ENCODE results near the gene SCAND1. TPM values are rescaled to one million over a fixed set of nuclear protein-coding genes. Genes with fewer than 3 reads are reported as not detected.

The SCAND1 gene
- total and polyA plus RNA-seq, 2 donors (not counting 1 experiment from before 2014, with no cell fraction given), result 8.3 to 44.3 TPM

DNA sequence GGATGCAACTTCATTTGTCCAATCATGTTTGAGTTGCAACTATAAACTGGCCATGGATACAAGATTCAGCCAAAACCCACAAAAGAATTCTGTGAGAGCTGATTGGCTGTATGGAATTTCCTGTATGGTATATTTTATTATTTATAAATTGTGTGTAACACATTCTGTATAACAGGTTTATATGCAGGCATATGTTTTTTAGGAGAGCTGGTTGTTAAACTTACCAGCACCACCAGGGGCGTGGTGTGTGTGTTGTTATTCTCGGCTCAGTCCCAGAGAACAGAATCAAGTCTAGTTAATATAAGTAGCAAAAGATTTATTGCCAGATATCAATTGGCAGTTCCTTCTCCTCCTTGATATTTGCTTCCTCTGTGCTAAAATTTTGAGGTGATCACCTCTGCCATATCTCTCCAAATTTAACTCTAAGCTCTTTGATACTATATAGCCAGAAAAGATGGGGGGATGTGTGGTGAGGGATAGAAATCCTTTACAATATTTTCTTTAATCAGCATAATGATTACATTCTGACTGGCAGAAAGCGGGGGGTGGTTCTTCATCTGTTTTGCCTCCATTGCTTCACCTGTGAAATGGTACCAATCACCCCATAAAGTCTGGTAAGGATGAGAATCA, 37.0 kb upstream of the SCAND1 start:
- Histone ChIP-seq H3K4me2 (ENCODE audit: extremely low read depth, insufficient read depth, low read length) (no peak overlapping the region), H3K79me2 (ENCODE audit: control insufficient read depth, insufficient read depth, low read length) (no peaks in the 10 kb centered on the region), H3K4me3 (replicated peaks in 1 of 4; ENCODE audit: control extremely low read depth in 1 of 4, insufficient read depth in 1 of 4, low read depth in 3 of 4, low read length in 4 of 4) (no peak overlapping the region), H3K9me3 (ENCODE audit: control insufficient read depth, insufficient read depth, low read depth, low read length) (no peaks in the 10 kb centered on the region), H4K20me1 (ENCODE audit: control insufficient read depth, extremely low read depth, insufficient read depth, low read length) (no peaks in the 10 kb centered on the region), H3K27me3 (ENCODE audit: control insufficient read depth, insufficient read depth, low read length) (no peaks in the 10 kb centered on the region), H3K9ac (ENCODE audit: insufficient read depth, low read length) (no peak overlapping the region), H3K4me1 (ENCODE audit: control insufficient read depth, extremely low read depth, insufficient read depth, low read length) (no peaks in the 10 kb centered on the region), H2AFZ (ENCODE audit: low read length) (no peak overlapping the region), H3K27ac (ENCODE audit: insufficient read depth, low read length) (no peak overlapping the region), H3K36me3 (ENCODE audit: control insufficient read depth, insufficient read depth, low read length) (no peaks in the 10 kb centered on the region)
- DNase-seq (ENCODE audit: low read depth in 2 of 2), result peak; percentile 21 to 37
- TF ChIP-seq, protein P1, sequence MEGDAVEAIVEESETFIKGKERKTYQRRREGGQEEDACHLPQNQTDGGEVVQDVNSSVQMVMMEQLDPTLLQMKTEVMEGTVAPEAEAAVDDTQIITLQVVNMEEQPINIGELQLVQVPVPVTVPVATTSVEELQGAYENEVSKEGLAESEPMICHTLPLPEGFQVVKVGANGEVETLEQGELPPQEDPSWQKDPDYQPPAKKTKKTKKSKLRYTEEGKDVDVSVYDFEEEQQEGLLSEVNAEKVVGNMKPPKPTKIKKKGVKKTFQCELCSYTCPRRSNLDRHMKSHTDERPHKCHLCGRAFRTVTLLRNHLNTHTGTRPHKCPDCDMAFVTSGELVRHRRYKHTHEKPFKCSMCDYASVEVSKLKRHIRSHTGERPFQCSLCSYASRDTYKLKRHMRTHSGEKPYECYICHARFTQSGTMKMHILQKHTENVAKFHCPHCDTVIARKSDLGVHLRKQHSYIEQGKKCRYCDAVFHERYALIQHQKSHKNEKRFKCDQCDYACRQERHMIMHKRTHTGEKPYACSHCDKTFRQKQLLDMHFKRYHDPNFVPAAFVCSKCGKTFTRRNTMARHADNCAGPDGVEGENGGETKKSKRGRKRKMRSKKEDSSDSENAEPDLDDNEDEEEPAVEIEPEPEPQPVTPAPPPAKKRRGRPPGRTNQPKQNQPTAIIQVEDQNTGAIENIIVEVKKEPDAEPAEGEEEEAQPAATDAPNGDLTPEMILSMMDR (conservative IDR thresholded peaks at IDR 0.05 in 1 of 2, IDR thresholded peaks at IDR 0.05 in 1 of 2; ENCODE audit: low read depth in 1 of 2, low read length in 2 of 2), result peak; percentile 51 to 65
- no peak for TF ChIP-seq EZH2 (IDR thresholded peaks at IDR 0.05; ENCODE audit: low read length, missing control alignments)

DNA sequence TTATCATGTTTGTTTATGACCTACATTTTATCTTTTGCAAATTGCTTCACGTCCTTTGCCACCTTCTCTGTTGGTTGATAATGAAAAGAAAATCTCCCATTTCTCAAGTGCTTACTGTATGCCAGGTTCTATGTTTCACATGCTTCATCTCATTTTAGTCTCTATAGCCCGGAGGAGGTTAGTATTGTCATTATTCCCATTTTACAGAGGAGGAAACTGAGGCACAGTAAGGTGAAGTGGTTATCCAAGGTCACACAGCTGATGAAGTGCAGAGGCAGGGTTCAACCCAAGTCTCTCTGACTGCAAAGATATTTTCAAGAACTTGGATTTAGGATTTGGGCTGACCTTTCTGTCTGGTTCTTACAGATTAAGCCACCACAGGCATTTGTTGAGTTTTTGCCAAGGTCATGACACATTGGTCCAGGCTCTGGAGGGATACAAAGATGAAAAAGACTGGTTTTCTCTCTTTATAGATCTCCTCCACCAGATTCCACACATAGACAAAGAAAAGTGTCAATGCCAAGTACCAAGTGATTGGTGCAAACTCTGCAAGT, 34.7 kb upstream of the SCAND1 start:
- DNase-seq (ENCODE audit: low read depth in 2 of 2), result peak in 1 of 2 donors; percentile 6

DNA sequence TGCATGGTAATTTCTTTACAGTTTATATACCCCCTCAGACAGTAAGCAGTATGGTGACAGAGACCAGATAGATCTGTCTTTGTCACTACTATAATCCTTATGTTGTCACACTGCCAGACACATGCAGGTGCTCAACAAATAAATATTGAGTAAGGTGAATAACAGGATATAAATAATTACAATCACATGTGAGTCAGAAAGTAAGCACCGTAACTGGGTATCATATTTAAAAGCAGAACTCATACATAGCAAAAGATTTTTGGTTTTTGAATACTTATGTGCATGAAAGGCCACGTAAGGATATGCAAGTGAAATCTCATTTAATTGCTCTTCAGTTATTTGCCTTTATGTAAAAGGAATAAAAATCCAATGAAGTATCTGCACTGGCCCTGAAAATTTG, 31.5 kb upstream of the SCAND1 start:
- H3K36me3 ChIP-seq (ENCODE audit: control insufficient read depth, insufficient read depth, low read length), result no peaks in the 10 kb centered on the region
- no peak overlapping the region for H3K4me2 ChIP-seq (ENCODE audit: extremely low read depth, insufficient read depth, low read length)
- H3K27ac ChIP-seq (ENCODE audit: insufficient read depth, low read length), result no peak overlapping the region
- no peaks in the 10 kb centered on the region for H3K79me2 ChIP-seq (ENCODE audit: control insufficient read depth, insufficient read depth, low read length)
- no peaks in the 10 kb centered on the region for H3K27me3 ChIP-seq (ENCODE audit: control insufficient read depth, insufficient read depth, low read length)
- no peak for DNase-seq (ENCODE audit: low read depth in 2 of 2)
- no peak overlapping the region for H3K9ac ChIP-seq (ENCODE audit: insufficient read depth, low read length)
- no peak overlapping the region for H2AFZ ChIP-seq (ENCODE audit: low read length)
- no peaks in the 10 kb centered on the region for H4K20me1 ChIP-seq (ENCODE audit: control insufficient read depth, extremely low read depth, insufficient read depth, low read length)
- TF ChIP-seq, protein P1 (conservative IDR thresholded peaks at IDR 0.05 in 1 of 2, IDR thresholded peaks at IDR 0.05 in 1 of 2; ENCODE audit: low read depth in 1 of 2, low read length in 2 of 2), result no peak
- no peak for TF ChIP-seq EZH2 (IDR thresholded peaks at IDR 0.05; ENCODE audit: low read length, missing control alignments)
- H3K9me3 ChIP-seq (ENCODE audit: control insufficient read depth, insufficient read depth, low read depth, low read length), result no peaks in the 10 kb centered on the region
- H3K4me1 ChIP-seq (ENCODE audit: control insufficient read depth, extremely low read depth, insufficient read depth, low read length), result no peaks in the 10 kb centered on the region
- H3K4me3 ChIP-seq (replicated peaks in 1 of 4; ENCODE audit: control extremely low read depth in 1 of 4, insufficient read depth in 1 of 4, low read depth in 3 of 4, low read length in 4 of 4), result no peak overlapping the region

More for the DNA sequence above, 34.7 kb upstream of the SCAND1 start:
- no peaks in the 10 kb centered on the region for H3K36me3 ChIP-seq (ENCODE audit: control insufficient read depth, insufficient read depth, low read length)
- H3K27me3 ChIP-seq (ENCODE audit: control insufficient read depth, insufficient read depth, low read length), result no peaks in the 10 kb centered on the region
- no peaks in the 10 kb centered on the region for H3K4me1 ChIP-seq (ENCODE audit: control insufficient read depth, extremely low read depth, insufficient read depth, low read length)
- H3K79me2 ChIP-seq (ENCODE audit: control insufficient read depth, insufficient read depth, low read length), result no peaks in the 10 kb centered on the region
- H4K20me1 ChIP-seq (ENCODE audit: control insufficient read depth, extremely low read depth, insufficient read depth, low read length), result no peaks in the 10 kb centered on the region
- no peaks in the 10 kb centered on the region for H3K9me3 ChIP-seq (ENCODE audit: control insufficient read depth, insufficient read depth, low read depth, low read length)
- H2AFZ ChIP-seq (ENCODE audit: low read length), result no peak overlapping the region
- H3K4me2 ChIP-seq (ENCODE audit: extremely low read depth, insufficient read depth, low read length), result no peak overlapping the region
- no peak overlapping the region for H3K9ac ChIP-seq (ENCODE audit: insufficient read depth, low read length)
- H3K4me3 ChIP-seq (replicated peaks in 1 of 4; ENCODE audit: control extremely low read depth in 1 of 4, insufficient read depth in 1 of 4, low read depth in 3 of 4, low read length in 4 of 4), result no peak overlapping the region
- TF ChIP-seq, protein P1 (conservative IDR thresholded peaks at IDR 0.05 in 1 of 2, IDR thresholded peaks at IDR 0.05 in 1 of 2; ENCODE audit: low read depth in 1 of 2, low read length in 2 of 2), result no peak
- no peak for TF ChIP-seq EZH2 (IDR thresholded peaks at IDR 0.05; ENCODE audit: low read length, missing control alignments)
- no peak overlapping the region for H3K27ac ChIP-seq (ENCODE audit: insufficient read depth, low read length)

Measured in fibroblast of lung (primary cell).